Kidney glomerular epithelial cell (primary cell): ENCODE measurements around the gene FMOD.
A peak's percentile ranks its signal among the peaks of the same experiment; 100 is the strongest.

Experiments
- DNase-seq: peaks from one replicate; lab custom pipeline; 2025; lab: John Stamatoyannopoulos, UW

The FMOD gene

DNA sequence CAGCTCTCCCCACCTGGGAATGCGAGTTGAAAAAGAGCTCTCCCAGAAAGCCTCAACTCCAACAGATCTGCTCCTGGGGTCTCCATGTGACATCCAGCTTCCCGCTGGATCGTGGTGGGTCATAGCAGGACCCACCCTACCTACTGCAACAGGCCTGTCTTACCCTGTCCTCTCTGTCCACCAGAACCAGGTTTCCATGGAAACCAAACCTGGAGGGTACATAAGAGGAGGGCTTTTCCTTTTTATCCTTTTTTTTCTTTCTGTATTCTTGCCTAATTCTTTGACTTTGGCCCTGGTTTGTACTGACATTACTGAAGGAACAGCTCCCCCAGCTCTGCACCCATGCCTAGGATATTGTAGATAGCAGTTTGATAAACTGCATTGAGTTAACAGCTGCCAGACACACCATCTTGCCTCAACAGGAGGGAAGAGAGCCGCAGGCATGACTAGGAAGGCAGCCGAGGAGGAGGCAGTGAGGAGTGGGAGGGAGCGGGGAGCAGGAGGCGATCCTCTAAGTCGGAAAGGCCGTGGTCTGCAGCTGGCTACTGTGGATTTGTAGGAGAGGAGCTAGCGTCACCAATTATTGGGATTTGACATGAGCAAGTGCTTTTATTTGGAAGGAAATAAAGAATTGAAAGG, 9.7 kb upstream of the FMOD start:
- DNase-seq = no peak

DNA sequence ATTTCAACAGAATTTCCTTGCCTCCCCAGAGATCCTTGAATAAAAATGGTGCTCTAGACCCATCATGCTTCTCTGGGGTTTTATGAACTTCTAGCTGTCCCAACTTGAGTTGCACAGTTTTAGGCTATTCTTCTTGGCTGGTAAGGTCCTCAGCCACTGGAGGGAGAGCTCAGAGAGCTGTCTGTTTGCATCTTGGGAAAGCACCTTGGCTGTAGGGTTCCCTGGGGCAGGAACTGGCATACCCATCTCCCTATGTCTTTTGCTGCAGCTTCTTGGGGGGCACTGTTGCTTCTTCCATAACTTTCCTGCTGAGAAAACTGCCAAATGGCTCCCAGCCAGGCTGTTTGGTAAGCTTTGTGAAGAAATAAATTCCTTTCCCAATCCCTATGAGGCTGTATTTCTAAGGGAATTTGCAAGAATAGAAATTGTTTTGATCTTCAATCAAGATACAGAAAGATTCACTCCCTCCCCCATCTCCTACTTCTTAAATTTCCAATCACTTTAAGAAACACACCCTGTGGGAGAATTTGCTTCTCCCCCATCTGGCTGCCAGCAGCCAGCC, 8.2 kb upstream of the FMOD start:
- DNase-seq = no peak

DNA sequence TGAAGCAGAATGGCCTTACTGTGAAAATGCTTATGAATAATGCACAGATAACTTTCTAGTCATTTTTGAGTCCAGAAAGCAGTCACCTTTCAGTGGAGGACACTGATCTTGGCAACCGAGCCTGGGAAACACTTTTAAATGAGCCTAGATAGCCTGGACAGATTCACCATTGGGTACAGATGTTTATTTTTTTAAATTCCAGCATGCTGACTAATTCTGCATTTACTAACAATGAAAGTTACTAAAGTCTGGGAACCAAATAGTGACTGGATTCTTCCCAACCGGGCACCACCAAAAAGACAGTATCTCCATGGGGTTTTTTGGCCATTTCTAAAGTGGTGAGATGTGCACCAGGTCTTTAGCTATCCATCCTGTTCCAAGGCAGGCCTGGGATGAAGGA, 3.3 kb upstream of the FMOD start:
- no peak for DNase-seq

DNA sequence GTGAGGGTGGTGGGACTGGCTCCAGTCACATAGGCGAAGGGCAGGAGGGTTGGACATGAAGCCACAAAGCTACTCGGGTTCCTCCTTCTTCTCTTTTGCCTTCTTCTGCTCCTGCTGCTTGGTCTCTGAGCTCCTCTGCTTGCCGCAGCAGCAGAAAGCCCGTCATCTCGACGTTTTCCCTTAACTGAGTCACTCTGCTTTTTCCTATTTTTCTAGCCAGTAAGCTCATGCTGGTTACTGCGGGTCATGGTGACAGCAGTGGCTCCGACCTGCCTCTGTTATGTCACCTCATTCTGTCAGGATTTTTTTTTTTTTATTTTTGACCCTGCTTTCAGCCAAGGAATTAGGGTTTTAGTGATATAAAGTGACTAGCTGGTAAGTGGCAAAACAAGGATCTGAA, 2.6 kb upstream of the FMOD start:
- no peak for DNase-seq

DNA sequence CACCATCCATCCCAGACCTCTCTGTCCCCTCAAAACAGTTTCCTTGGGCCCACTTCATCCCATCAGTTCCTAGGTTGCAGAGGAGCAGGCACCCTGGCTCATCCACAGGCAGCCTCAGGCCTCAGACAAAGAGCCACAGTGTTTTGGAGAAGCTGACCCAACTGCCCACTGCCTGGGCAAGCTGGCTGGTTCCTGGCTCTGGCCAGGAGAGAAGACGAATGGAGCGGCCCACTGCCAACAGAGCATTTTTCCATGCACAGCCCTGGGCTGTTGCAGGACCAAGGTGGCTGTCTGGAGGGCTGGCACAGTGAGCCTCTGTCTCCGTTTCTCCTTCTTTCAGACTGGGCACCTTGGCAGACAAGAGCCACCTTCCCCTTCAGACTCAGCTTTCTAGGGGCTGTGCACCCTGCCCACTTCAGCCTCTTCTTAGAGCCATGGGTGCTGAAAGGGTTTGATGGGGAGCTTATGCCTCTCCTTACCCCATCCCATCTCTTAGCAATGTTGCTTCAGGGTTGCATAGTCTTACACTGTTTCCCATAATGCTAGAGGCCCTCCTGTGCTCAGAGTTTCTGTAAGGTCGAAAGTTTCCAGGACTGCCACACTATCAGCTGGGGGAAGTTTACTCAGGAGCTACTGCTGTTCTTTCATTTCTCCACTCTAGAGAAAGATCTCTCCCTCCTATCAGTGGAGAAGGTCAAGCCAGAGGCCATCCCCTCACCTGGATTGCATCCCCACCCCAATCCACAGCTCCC, 973 bp downstream of the FMOD start:
- DNase-seq = no peak

DNA sequence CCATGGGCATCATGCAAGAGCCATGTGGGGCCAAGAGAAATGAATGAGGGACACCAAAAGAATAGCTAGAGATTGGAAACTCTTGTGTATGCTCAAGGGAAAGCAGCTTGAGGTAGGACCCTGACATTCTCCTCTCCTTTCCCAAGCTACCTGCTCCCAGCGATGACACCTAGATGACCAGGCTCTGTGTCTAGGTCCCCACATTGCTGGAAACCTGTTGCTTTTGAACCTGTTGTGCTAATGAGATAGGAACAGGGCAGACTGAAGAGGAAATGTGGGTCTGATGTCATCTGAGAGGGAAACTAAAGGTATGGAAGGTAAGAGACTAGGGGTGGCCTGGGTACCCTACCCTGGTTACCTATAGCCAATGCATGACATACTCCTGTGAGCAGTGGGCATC, 1.8 kb downstream of the FMOD start:
- DNase-seq = no peak

DNA sequence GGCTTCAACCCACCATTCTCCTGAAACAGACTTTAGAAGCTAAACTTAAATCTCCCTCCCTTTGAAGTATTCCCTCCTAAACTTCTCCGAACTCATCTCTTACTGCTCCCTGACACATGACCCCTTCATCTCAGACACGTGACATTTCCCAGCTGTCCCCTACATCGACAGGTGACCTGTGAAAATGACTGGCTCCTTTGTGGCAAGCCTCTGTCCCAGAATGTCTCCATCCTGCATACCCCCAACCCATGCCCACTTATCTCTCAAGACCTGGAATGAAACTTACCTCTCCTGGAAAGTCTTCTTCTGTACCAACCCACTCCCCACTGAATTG, 4.2 kb downstream of the FMOD start:
- no peak for DNase-seq

DNA sequence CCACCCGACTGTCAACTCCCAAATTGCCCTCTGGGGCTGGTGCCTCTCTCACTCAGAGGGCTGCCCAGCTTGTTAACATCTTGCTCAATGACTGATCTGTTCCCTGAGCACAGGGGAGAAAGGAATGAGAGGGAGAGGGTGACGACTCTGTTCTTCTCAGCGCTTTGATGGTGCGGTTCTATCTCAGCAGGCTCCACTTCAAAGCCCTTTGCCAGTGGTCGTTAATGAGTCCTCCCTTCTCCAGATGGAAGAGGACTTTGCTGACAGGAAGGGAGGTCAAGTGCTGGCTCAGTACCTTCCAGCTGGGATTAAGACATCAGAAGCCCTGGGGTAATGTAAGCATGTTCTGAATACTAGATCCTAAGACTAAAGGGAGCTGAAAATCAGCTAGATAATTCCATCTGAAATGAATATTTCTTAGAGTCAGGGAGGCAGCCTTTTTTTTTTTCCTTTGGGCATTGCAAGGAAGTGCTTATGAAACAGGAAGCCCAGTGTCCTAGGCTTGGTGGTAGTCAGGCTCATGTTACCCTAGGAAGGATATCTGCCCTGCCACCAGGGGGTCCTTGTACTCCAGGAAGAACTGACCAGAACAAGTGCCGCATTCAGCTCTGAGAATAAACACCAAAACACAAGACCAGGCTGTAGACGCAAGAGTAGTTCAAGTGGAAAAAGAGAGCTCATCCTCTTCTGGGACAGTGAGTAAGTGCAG, 4.7 kb downstream of the FMOD start:
- DNase-seq = no peak

DNA sequence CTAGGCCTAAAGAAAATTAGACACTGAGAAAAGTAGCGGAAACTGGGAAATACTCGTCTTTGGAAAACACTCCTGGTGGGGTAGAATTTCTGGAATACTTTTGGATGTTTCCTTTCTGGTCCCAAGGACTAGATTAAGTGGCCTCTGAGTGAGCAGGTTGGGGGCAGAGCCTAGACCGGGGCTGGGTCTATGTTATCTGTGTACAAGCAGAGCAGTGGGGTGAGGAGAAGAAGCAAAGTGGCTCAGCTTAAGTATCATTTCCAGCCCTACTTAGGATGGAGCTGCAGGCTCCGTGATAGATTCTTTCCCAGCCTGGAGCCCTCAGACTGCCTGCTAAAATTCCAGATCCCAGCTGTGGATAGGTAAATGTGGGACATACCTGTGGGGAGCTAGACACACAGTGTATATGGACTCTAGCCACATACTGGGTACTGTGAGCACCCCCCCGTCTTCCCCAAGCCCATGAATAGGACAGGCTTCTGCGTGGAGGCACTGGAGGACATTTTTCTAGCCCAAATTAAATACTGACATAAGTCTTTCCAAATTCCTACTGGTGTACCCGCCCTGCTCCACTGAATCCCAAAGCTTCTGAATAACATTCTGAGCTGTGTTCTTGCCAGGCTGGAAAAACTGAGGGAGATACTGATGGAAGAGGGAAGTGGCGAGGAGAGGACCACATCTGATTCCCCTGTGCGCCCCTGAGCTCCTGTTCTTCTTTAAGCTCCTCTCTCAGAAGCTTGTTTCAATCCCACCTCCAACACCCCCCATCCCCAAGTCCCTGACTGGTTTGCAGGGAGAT, 6.8 kb downstream of the FMOD start:
- DNase-seq = no peak

DNA sequence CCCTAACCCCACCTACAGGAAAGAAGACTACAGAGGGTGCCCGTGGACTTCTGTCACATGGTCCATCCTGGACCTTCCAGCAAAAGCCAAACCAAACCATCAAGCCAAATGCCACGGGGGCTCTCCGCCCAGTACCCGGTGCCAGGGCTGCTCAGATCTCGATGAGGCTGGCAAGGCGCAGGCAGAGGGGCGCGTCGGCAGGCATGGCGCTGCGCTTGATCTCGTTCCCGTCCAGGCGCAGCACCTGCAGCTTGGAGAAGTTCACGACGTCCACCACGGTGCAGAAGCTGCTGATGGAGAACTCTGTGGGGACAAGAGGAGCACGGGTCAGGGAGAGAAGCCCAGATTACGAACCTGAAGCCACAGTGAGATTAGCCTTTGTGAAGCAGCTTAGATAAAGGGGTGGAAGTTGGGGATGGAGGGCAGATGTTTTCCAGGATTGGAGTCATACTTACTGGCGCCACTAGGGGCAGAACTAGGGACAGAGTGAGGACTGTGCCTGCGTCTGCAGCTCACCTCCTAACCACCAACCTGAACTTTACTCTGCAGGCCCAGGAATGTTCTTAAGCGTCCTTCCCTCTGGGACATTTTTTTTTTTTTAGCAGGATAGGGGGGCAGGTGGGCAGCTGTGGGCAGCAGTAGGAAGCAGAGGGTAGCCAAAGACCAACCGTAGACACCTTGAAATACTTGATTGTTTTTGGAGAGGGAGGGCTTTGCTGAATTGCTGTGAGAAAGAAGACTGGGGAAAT, 8.6 kb downstream of the FMOD start:
- peak; percentile 10 for DNase-seq

DNA sequence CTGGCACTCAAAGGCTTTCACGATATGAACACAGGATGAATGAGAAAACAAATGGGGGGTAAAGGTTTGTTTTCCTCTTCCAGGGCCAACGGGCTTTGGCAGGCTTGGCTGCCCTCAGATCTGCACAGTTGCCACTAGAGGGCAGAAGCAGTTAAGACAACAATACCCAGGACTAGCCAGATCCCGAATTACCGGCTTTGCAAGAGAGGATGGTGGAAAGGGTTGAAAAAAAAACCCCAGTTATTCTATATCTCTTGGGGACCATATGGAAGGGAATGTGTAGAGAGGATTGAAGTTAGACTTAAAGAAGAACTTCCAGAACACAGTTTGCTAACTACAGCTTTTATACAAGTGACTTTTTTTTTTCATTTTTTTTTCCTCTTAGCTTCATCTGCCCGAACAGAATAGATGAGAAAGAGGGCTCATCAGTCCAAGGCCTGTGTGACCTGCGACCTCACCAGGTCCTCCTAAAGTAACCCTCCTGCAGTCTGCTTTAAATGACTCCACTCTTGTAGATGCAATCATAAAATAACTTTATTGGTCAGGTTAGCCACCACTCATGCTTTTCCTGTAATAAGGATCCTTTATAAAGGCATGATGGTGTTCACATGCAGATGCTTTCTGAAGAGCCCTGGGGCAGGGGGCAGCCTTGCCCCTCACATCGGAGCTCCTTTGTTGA, 10.7 kb downstream of the FMOD start:
- DNase-seq = peak; percentile 28

DNA sequence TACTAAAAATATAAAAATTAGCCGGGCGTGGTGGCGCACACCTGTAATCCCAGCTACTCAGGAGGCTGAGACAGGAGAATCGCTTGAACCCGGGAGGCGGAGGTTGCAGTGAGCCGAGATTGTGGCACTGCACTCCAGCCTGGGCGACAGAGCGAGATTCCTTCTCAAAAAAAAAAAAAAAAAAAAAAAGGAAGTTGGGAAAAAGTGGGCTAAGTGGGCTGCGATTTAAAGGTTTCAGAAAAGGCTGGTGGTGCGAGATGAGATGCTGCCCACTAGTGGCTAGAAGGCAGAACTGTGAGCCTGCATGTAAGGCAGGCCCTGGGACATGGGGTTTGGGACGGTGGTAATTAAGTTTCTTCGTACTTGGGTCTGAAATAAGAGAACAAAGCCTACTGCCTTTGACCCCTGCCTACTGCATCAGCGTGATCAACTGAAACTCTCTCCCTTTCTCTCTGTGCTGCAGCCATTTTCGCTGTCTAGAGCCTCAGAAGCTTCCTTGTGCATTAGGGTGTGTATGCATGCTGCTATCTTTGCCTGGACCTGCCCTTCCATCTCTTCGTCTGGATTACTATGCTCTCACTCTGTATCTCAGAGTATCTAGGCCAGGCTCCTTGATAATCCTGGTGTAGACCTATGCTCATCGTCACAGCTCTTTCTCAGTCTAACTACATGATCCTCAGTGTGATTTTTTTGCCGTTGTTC, 12.4 kb downstream of the FMOD start:
- DNase-seq = peak; percentile 48

DNA sequence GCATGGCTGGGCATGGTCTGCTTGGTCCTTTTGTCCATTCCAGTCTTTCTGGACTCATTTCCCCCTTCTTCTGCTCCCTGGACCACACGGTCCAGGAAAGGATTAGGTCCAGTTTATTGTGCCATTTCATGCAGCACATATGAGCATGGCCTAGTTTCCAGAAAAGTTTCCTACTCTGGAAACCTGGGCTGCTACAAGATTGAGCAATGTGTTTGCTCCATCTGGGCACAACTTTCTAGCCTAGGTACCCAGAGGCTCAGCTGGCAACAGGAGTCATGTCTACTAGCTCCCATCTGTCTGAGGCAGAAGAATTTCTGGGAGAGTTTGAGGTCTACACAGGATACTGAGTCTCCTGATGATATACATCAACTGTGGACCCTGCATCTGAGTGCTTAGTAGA, 14.8 kb downstream of the FMOD start:
- no peak for DNase-seq

DNA sequence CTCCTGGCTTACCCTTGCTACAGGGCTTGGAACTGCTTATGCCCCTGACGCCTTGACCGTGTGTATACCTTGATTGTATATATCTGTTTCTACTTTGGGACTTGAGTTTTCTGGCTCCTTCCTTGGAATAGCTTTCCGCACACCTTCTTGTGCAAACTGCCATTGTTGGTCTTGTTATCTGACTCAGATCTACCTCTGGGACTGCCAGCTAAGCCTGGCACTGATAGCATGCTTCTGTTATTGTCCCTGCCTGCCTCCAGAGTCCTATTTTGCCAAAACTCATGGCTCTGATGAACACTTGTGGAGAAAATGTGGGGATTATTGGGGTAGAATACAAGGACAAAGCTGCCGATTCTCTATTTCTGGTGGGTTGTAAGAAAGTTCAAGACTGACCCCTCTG, 15.4 kb downstream of the FMOD start:
- no peak for DNase-seq

DNA sequence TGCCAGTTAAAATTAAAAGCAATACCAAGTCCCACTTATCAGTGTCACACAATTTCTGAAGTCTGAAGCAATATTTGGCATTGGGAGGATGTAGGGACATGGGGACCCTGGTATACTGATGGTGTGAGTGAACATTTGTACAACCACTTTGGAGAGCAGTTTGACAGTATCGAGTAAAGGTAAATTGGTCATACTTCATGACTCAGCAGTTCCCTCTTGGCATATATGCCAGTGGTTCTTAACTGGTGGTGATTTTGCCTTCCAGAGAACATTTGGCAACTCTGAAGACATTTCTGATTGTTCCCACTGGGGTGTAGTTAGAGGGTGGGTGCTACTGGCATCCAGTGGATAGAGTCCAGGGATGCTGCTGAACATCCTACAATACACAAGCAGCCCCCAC, 19.7 kb downstream of the FMOD start:
- no peak for DNase-seq

DNA sequence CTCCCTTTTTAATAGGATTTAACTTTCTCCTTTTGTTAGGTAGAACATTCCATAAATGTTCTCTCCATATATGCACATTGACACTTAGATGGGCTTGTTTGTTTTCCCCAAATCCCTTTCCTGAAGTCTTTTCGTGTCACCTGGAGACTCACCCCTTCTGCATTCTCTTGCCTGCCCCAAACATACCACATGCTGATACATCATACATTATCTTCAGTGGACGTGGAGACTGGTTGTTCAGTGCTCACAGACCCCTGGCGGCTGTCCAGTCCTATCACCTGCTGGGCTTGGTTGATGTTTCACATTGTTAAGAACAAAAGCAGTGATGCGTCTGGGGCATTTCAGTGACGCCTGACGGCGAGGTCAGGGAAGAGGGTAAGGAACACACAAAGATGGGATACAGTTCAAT, 22.2 kb downstream of the FMOD start:
- DNase-seq = no peak

DNA sequence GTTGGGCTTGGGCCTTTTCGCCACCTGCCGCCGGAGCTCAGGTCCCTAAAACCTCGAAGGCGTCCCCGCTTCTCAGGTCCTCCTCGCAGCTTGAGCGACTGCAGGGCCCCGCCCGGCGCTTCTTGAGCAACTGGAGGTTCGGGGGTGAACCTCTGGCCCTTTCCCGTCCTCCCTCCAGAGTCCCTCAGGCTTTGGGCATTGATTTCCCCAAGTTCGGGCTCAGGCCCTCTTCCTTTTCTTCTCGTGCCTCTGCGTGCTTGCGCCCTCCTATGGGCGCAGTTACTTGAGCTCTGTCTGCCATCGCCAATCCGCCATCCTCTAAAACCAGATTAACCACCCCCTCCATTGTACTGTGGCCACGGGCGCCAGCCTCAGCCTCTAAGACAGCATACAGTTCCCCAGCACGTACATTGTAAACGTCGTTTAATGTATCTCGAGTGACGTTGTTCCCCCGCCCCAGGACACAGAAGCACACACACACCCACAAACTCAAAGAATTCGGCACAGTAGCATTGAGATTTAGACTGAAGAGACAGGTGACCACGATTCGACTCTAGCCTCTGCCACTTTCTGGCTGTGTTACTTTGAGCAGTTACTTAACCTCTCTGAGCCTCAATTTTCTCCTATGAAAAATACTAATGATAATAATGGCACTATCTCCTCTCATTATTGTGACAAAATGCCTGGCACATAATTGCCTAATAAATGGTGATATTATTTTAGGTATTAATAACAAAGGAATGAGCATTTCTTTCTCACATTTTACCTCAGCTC, 23.1 kb downstream of the FMOD start:
- DNase-seq = no peak

DNA sequence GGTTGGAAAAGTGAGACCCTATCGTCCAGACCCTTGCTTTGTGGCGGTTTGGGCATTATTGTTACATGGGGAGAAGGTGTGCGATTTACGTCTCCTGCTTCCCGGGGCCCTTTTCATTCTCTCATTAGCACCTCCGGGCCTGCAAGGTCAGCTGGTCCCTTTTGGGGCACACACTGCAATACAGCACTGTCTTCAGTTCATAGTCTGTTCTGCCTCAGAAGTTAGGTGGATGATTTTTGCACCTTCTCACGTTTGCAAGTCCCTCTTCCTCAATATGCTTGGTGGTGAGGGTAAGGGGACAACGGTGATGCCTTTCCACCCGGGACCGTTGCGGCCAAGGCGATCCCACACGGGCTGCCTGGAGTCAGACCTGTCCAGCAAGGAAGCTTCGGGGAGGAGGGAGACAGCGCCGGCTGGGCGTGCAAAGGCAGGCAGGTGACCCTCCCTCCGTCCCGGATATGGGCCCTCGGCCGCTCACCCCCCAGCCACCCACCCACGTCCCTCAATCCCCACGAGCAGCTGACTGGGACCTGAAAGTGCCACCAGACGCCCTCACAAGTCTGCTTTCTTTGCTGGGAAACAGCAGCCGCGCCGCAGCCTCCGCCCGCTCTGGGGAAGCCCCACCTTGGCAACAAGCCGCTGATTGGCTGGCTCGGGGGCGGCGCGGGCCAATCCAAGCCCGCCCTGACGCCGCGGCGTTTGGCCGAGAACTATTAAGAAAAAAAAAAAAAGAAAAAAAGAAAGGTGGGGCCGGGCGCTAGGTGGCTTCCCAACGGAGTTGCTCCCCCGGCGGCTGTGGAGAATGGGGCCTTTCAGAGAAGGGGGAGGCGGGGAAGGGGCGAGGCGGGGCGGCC, 23.9 kb downstream of the FMOD start:
- peak; percentile 62 for DNase-seq
